HepG2 (cell line): ENCODE data around the gene TCF7L2. TPM values are rescaled to one million over a fixed set of nuclear protein-coding genes. Genes with fewer than 3 reads are reported as not detected.

Source experiments
- ATAC-seq: fragments of 200-7000 bp; cut with Tn5 transposase; 3 replicates; pipeline ENCODE4 v1.9.1; 2020; ENCODE audit warnings: mild to moderate bottlenecking, moderate library complexity
- BruUV-seq: library from RNA; stranded (reverse); fragments of 400-500 nt; replicated peaks from 2 replicates; lab custom pipeline; 2021; lab: Mats Ljungman, UMichigan
- CTCF ChIA-PET: fragments of 300-600 bp; formaldehyde crosslinking; extraction: SDS; loops from one replicate; lab custom pipeline; 2021; ENCODE audit warnings: low total read pairs, inconsistent platforms, low intra/inter-chr PET ratio; lab: Yijun Ruan, JAX
- POLR2A ChIA-PET: fragments of 350-600 bp; sonication (Branson Sonifier 250); formaldehyde crosslinking; loops from one replicate; lab custom pipeline; 2020; ENCODE audit warnings: antibody characterized with exemption, inconsistent platforms; lab: Yijun Ruan, JAX
- DNase-seq: peaks from one replicate; pipeline ENCODE4 v3.0.0-alpha.2; 2015; ENCODE audit warnings: low spot score
- FAIRE-seq: peaks from 3 replicates; lab custom pipeline; 2011; peaks lifted over from hg19 to GRCh38; lab: Jason Lieb, UNC
- H2AFZ ChIP-seq: one replicate; pipeline ENCODE4 v1.6.1; 2011; ENCODE audit warnings: low read length, inconsistent platforms
- H3K27ac ChIP-seq: fragments of 300-600 bp; 3 replicates; pipeline ENCODE4 v1.8.0; 2011; ENCODE audit warnings: mixed run types, mild to moderate bottlenecking, mixed read lengths, low read length, inconsistent platforms; ENCODE audit not compliant: insufficient read depth; ENCODE audit errors: extremely low read length
- H3K27me3 ChIP-seq, 2 experiments: fragments of 200-600 bp in 1 of 2; 2 replicates in 1 of 2; 3 replicates in 1 of 2; pipeline versions ENCODE4 v1.6.0 to v1.8.0; 2011; ENCODE audit warnings: low read length in 2 of 2, mild to moderate bottlenecking in 2 of 2, moderate library complexity in 2 of 2, inconsistent platforms in 1 of 2; ENCODE audit not compliant: insufficient read depth in 2 of 2, control insufficient read depth in 1 of 2
- H3K36me3 ChIP-seq, 2 experiments: fragments of 200-600 bp in 1 of 2; replicated peaks in 1 of 2; 2 replicates in 1 of 2; 3 replicates in 1 of 2; pipeline versions ENCODE4 v1.5.1 to v1.8.0; 2011; ENCODE audit warnings: low read length in 2 of 2, inconsistent platforms in 1 of 2; ENCODE audit not compliant: insufficient read depth in 2 of 2, control insufficient read depth in 1 of 2
- H3K4me1 ChIP-seq: 2 replicates; pipeline ENCODE4 v1.5.1; 2012; ENCODE audit warnings: low read length, inconsistent platforms; ENCODE audit not compliant: insufficient read depth
- H3K4me2 ChIP-seq: 2 replicates; pipeline ENCODE4 v1.6.0; 2011; ENCODE audit warnings: low read depth, low read length, inconsistent platforms
- H3K4me3 ChIP-seq, 3 experiments: fragments of 200-600 bp in 1 of 3; sonication (generic), shearing (Covaris generic) in 1 of 3; replicated peaks in 1 of 3; 2 replicates each; pipeline ENCODE4 v1.5.1; 2011 to 2016; ENCODE audit warnings: low read length in 3 of 3, inconsistent platforms in 2 of 3, low read depth in 2 of 3, mild to moderate bottlenecking in 2 of 3, control low read depth in 1 of 3, mixed read lengths in 1 of 3; ENCODE audit not compliant: insufficient read depth in 1 of 3
- H3K79me2 ChIP-seq: one replicate; pipeline ENCODE4 v1.6.1; 2011; ENCODE audit warnings: low read length, inconsistent platforms; ENCODE audit not compliant: insufficient read depth
- H3K9ac ChIP-seq: 2 replicates; pipeline ENCODE4 v1.6.0; 2011; ENCODE audit warnings: mild to moderate bottlenecking, low read depth, low read length, inconsistent platforms; ENCODE audit not compliant: insufficient read depth
- H3K9me3 ChIP-seq: 2 replicates; pipeline ENCODE4 v1.5.1; 2012; ENCODE audit warnings: mild to moderate bottlenecking, low read length
- H4K20me1 ChIP-seq: 2 replicates; pipeline ENCODE4 v1.6.0; 2011; ENCODE audit warnings: inconsistent platforms, mild to moderate bottlenecking, low read length, moderate library complexity; ENCODE audit not compliant: insufficient read depth
- CC2D1A ChIP-seq: sonication (generic); formaldehyde crosslinking; IDR thresholded peaks from 2 replicates; pipeline ENCODE4 v1.8.1; 2023; ENCODE audit warnings: mild to moderate bottlenecking, missing genetic modification reagents
- CSRNP2 ChIP-seq: sonication (generic); formaldehyde crosslinking; conservative IDR thresholded peaks from 2 replicates; pipeline ENCODE4 v1.8.0; 2022; ENCODE audit warnings: low read depth, missing genetic modification reagents
- FIP1L1 ChIP-seq: fragments of 200-400 bp; formaldehyde crosslinking; IDR thresholded peaks from 2 replicates; pipeline ENCODE4 v1.6.1; 2018; ENCODE audit warnings: low read depth, mild to moderate bottlenecking, low read length, moderate library complexity, borderline replicate concordance; ENCODE audit not compliant: insufficient read depth
- HOXA3 ChIP-seq: sonication (generic); formaldehyde crosslinking; IDR thresholded peaks from 2 replicates; pipeline ENCODE4 v1.5.0; 2020; ENCODE audit warnings: missing genetic modification reagents
- JUND ChIP-seq: sonication (generic); formaldehyde crosslinking; IDR thresholded peaks from 2 replicates; pipeline ENCODE4 v1.8.0; 2022; ENCODE audit warnings: mild to moderate bottlenecking, missing genetic modification reagents
- MAFK ChIP-seq, 2 experiments: IDR thresholded peaks in 1 of 2; conservative IDR thresholded peaks in 1 of 2; 2 replicates each; pipeline ENCODE4 v1.6.1; 2011; ENCODE audit warnings: improper control_type of control experiment in 2 of 2, low read length in 2 of 2
- MED8 ChIP-seq: sonication (generic); formaldehyde crosslinking; IDR thresholded peaks from 2 replicates; pipeline ENCODE4 v1.8.1; 2023; ENCODE audit warnings: mild to moderate bottlenecking, missing genetic modification reagents; ENCODE audit not compliant: insufficient replicate concordance
- NCOA2 ChIP-seq: sonication (generic); formaldehyde crosslinking; IDR thresholded peaks from 2 replicates; pipeline ENCODE4 v1.8.0; 2022; ENCODE audit warnings: inconsistent platforms
- SMARCE1 ChIP-seq: fragments of 450-650 bp; IDR thresholded peaks from 2 replicates; pipeline ENCODE4 v1.6.1; 2017; ENCODE audit warnings: borderline replicate concordance
- ZNF17 ChIP-seq: sonication (generic); formaldehyde crosslinking; IDR thresholded peaks from 2 replicates; pipeline ENCODE4 v1.5.0; 2020; ENCODE audit warnings: mild to moderate bottlenecking, missing genetic modification reagents
- ZNF329 ChIP-seq: sonication (generic); formaldehyde crosslinking; IDR thresholded peaks from 2 replicates; pipeline ENCODE4 v1.9.0; 2021; ENCODE audit warnings: low read depth, mild to moderate bottlenecking, missing genetic modification reagents
- ZNF484 ChIP-seq: sonication (generic); formaldehyde crosslinking; IDR thresholded peaks from 2 replicates; pipeline ENCODE4 v1.5.1; 2020; ENCODE audit warnings: mild to moderate bottlenecking, low read depth, missing genetic modification reagents, borderline replicate concordance
- ZNF503 ChIP-seq: sonication (generic); formaldehyde crosslinking; IDR thresholded peaks from 2 replicates; pipeline ENCODE4 v1.4.0; 2020; ENCODE audit warnings: missing genetic modification reagents
- WGBS: methylation state at CpG from one replicate; pipeline ENCODE4 v1.1.6; 2017; ENCODE audit warnings: low lambda C conversion rate; 5-methylcytosine and 5-hydroxymethylcytosine counted together
- in situ Hi-C: cut with HindIII; loops from 2 replicates; pipeline ENCODE4 v1.10.0; 2017; ENCODE audit warnings: low pct_unique_long_range_greater_than_20kb; ENCODE audit not compliant: extremely low pct_ligation_motif_present
- intact Hi-C: fragments of 100-400 bp; cut with micrococcal nuclease; formaldehyde crosslinking; loops from one replicate; pipeline ENCODE4 v1.10.0; 2022; ENCODE audit not compliant: unreplicated experiment
- polyA plus RNA-seq, 8 experiments: library from polyadenylated mRNA; depleted of rRNA in 3 of 8; stranded (reverse) in 7 of 8; unstranded in 1 of 8; fragments of >200 nt; fragmentation: Illumina TruSeq in 4 of 8; extraction: Trizol in 4 of 8; gene quantifications; 2 replicates each; pipeline versions ENCODE4 v1.2.1 to v1.2.3, GENCODE V29; 2011 to 2016; ENCODE audit warnings: low read depth in 4 of 8, missing spikeins in 1 of 8, mixed read lengths in 1 of 8; ENCODE audit not compliant: insufficient read depth in 1 of 8
- total RNA-seq, 5 experiments: library from RNA; depleted of rRNA; stranded (reverse); fragments of >200 nt; fragmentation: Illumina TruSeq; extraction: Trizol; gene quantifications; 2 replicates each; pipeline ENCODE4 v1.2.3, GENCODE V29; 2016; ENCODE audit warnings: low read depth in 1 of 5

TCF7L2 gene
- total and polyA plus RNA-seq, 2 of the 13 experiments (the other 11 are each of a cell fraction or from before 2014, with no cell fraction given) = 3.9 to 13.7 TPM

GRCh38 chr10:113111260-113111659 is 161.2 kb downstream of the TCF7L2 start:
- H3K9ac ChIP-seq = no peak overlapping the region
- no peak overlapping the region for H2AFZ ChIP-seq
- TF ChIP-seq ZNF329 (CRISPR knock-in tag) (no peak), MED8 (no peak), FIP1L1 (no peak), ZNF503 (no peak), ZNF484 (CRISPR knock-in tag) (no peak), ZNF17 (CRISPR knock-in tag) (no peak), CSRNP2 (no peak), NCOA2 (CRISPR knock-in tag) (no peak), CC2D1A (no peak), JUND (CRISPR knock-in tag) (no peak), SMARCE1 (no peak), MAFK (conservative IDR thresholded peaks at IDR 0.05 in 1 of 2, IDR thresholded peaks at IDR 0.05 in 1 of 2; ENCODE audit: low read length in 2 of 2) (no peak), HOXA3 (CRISPR knock-in tag) (no peak)
- DNase-seq (no peak), FAIRE-seq (no peak), ATAC-seq (no peak)
- ChIA-PET CTCF (no interaction called here), POLR2A (no interaction called here)
- no peak overlapping the region for H3K4me2 ChIP-seq
- in situ Hi-C loops = loop anchor here (25.0 kb wide), 1 partner anchor 549 kb away; no protein-coding TSS in a partner anchor
- peaks cover 26% of the 10 kb centered on the region for H3K4me1 ChIP-seq
- intact Hi-C loops = no loop called here
- WGBS = 100% methylated on average over 3 of the region's 3 CpGs
- H3K27ac ChIP-seq = no peak overlapping the region
- peaks cover 26% of the 10 kb centered on the region for H3K79me2 ChIP-seq
- H3K27me3 ChIP-seq = no peaks in the 10 kb centered on the region
- peaks cover 5 to 8% of the 10 kb centered on the region in 2 experiments; a peak in 3 of 5 replicates for H3K36me3 ChIP-seq
- peaks cover 23% of the 10 kb centered on the region; the same call in 1 of the 2 replicates for H4K20me1 ChIP-seq
- no peak overlapping the region for H3K4me3 ChIP-seq
- H3K9me3 ChIP-seq = no peaks in the 10 kb centered on the region
- BruUV-seq = no TSS peak
